ENCODE results near the gene PSRC1.

- TF ChIP-seq EZH2 (IDR thresholded peaks at IDR 0.05; ENCODE audit: borderline replicate concordance, low read length) (no peak), CTCF (IDR thresholded peaks at IDR 0.05; ENCODE audit: low read length) (no peak)
These were observed 7.2 kb upstream of the PSRC1 start for GRCh38 chr1:109290137-109290536.
